GM12878 (cell line): Measurements from ENCODE around the gene FMN2. TPM values are rescaled to one million over a fixed set of nuclear protein-coding genes. Genes with fewer than 3 reads are reported as not detected.

Source experiments
- ATAC-seq: fragments of 200-7000 bp; cut with Tn5 transposase; 3 replicates; pipeline ENCODE4 v1.9.1; 2020; ENCODE audit warnings: mild to moderate bottlenecking, moderate library complexity
- BruUV-seq: library from RNA; stranded (reverse); fragments of 400-500 nt; replicated peaks from 2 replicates; lab custom pipeline; 2021; lab: Mats Ljungman, UMichigan
- CTCF ChIA-PET: fragments of 300-600 bp; sonication (Branson Sonifier 250); formaldehyde crosslinking; extraction: SDS; loops from one replicate; lab custom pipeline; 2021; ENCODE audit warnings: inconsistent platforms; lab: Yijun Ruan, JAX
- POLR2A ChIA-PET: fragments of 350-600 bp; formaldehyde crosslinking; extraction: SDS; loops from one replicate; lab custom pipeline; 2021; ENCODE audit warnings: inconsistent platforms; lab: Charles Lee
- RAD21 ChIA-PET: fragments of 300-600 bp; sonication (Branson Sonifier 250); formaldehyde crosslinking; loops from one replicate; lab custom pipeline; 2023; ENCODE audit warnings: antibody characterized with exemption; ENCODE audit not compliant: unreplicated experiment; lab: Charles Lee
- SMC1A ChIA-PET: fragments of 300-600 bp; sonication (Branson Sonifier 250); formaldehyde crosslinking; loops from one replicate; lab custom pipeline; 2023; ENCODE audit not compliant: unreplicated experiment, uncharacterized antibody; lab: Charles Lee
- DNase-seq: peaks from one replicate; pipeline ENCODE4 v3.0.0-alpha.2; 2011; ENCODE audit warnings: low read depth, low spot score
- FAIRE-seq: peaks from 3 replicates; lab custom pipeline; 2011; peaks lifted over from hg19 to GRCh38; lab: Jason Lieb, UNC
- H2AFZ ChIP-seq: 2 replicates; pipeline ENCODE4 v1.6.0; 2011; ENCODE audit warnings: low read depth, low read length, control low read depth; ENCODE audit not compliant: control insufficient read depth
- H3K27ac ChIP-seq: 2 replicates; pipeline ENCODE4 v1.5.1; 2011; ENCODE audit warnings: control low read depth; ENCODE audit not compliant: control insufficient read depth, insufficient read depth
- H3K27me3 ChIP-seq, 2 experiments: replicated peaks in 1 of 2; 2 replicates each; pipeline versions ENCODE4 v1.6.0 to v1.6.1; 2011; ENCODE audit warnings: low read length in 1 of 2; ENCODE audit not compliant: control insufficient read depth in 2 of 2, insufficient read depth in 2 of 2
- H3K36me3 ChIP-seq, 2 experiments: 2 replicates each; pipeline ENCODE4 v1.5.1; 2011; ENCODE audit warnings: low read length in 1 of 2; ENCODE audit not compliant: control insufficient read depth in 2 of 2, insufficient read depth in 2 of 2
- H3K4me1 ChIP-seq: 2 replicates; pipeline ENCODE4 v1.6.1; 2011; ENCODE audit warnings: mild to moderate bottlenecking, low read length, moderate library complexity, mixed read lengths; ENCODE audit not compliant: control insufficient read depth, insufficient read depth
- H3K4me2 ChIP-seq: 2 replicates; pipeline ENCODE4 v1.6.0; 2011; ENCODE audit warnings: control low read depth; ENCODE audit not compliant: control insufficient read depth, insufficient read depth
- H3K4me3 ChIP-seq: fragments of 200-600 bp; sonication (generic); 2 replicates; pipeline ENCODE4 v1.5.1; 2016
- H3K79me2 ChIP-seq: 2 replicates; pipeline ENCODE4 v1.6.0; 2011; ENCODE audit warnings: low read length; ENCODE audit not compliant: control insufficient read depth, insufficient read depth
- H3K9ac ChIP-seq: 2 replicates; pipeline ENCODE4 v1.8.0; 2011; ENCODE audit warnings: low read length, control low read depth, mixed read lengths; ENCODE audit not compliant: control insufficient read depth, insufficient read depth
- H3K9me3 ChIP-seq: replicated peaks from 3 replicates; pipeline ENCODE4 v1.5.1; 2011; ENCODE audit warnings: mild to moderate bottlenecking, low read length; ENCODE audit not compliant: control insufficient read depth, insufficient read depth
- H4K20me1 ChIP-seq: 2 replicates; pipeline ENCODE4 v1.6.0; 2011; ENCODE audit not compliant: control insufficient read depth, insufficient read depth
- BCLAF1 ChIP-seq: fragments of 450-650 bp; IDR thresholded peaks from 2 replicates; pipeline ENCODE4 v1.6.1; 2017; ENCODE audit warnings: antibody characterized with exemption, mild to moderate bottlenecking, moderate library complexity
- CBFB ChIP-seq: IDR thresholded peaks from 2 replicates; pipeline ENCODE4 v1.6.1; 2016; ENCODE audit warnings: antibody characterized with exemption, low read depth
- CTCF ChIP-seq, 3 experiments: IDR thresholded peaks in 2 of 3; conservative IDR thresholded peaks in 1 of 3; 2 replicates each; pipeline ENCODE4 v1.5.1; 2011; ENCODE audit warnings: low read depth in 3 of 3, low read length in 3 of 3, mild to moderate bottlenecking in 3 of 3, control low read depth in 2 of 3, moderate library complexity in 2 of 3, inconsistent platforms in 1 of 3, mixed read lengths in 1 of 3; ENCODE audit not compliant: control insufficient read depth in 2 of 3, insufficient read depth in 1 of 3; ENCODE audit errors: extremely low read depth in 1 of 3
- E2F4 ChIP-seq: IDR thresholded peaks from 2 replicates; pipeline ENCODE4 v1.6.1; 2012; ENCODE audit warnings: low read depth, low read length, improper control_type of control experiment
- ELK1 ChIP-seq: IDR thresholded peaks from 2 replicates; pipeline ENCODE4 v1.6.1; 2012; ENCODE audit warnings: low read depth, low read length, improper control_type of control experiment
- LARP7 ChIP-seq: fragments of 450-650 bp; IDR thresholded peaks from 2 replicates; pipeline ENCODE4 v1.6.1; 2017; ENCODE audit warnings: mild to moderate bottlenecking
- PAX5 ChIP-seq: IDR thresholded peaks from 2 replicates; pipeline ENCODE4 v1.6.1; 2011; ENCODE audit warnings: low read depth, low read length, borderline replicate concordance
- PBX3 ChIP-seq: IDR thresholded peaks from 2 replicates; pipeline ENCODE4 v1.6.1; 2011; ENCODE audit warnings: mild to moderate bottlenecking, low read depth, low read length, moderate library complexity; ENCODE audit not compliant: insufficient replicate concordance
- RELB ChIP-seq: fragments of 450-650 bp; IDR thresholded peaks from 2 replicates; pipeline ENCODE4 v1.6.1; 2017; ENCODE audit warnings: low read depth, mild to moderate bottlenecking, moderate library complexity
- SIN3A ChIP-seq: IDR thresholded peaks from 2 replicates; pipeline ENCODE4 v1.6.1; 2012; ENCODE audit warnings: low read depth, low read length, improper control_type of control experiment
- WRNIP1 ChIP-seq: IDR thresholded peaks from 2 replicates; pipeline ENCODE4 v1.6.1; 2011; ENCODE audit warnings: low read depth, low read length, improper control_type of control experiment, borderline replicate concordance
- ZZZ3 ChIP-seq: IDR thresholded peaks from 2 replicates; pipeline ENCODE4 v1.6.1; 2011; ENCODE audit warnings: low read depth; ENCODE audit not compliant: control insufficient read depth, insufficient read length
- WGBS: methylation state at CpG from one replicate; pipeline ENCODE4 v1.1.6; 2016; ENCODE audit warnings: low lambda C conversion rate; ENCODE audit not compliant: insufficient replicate concordance, insufficient coverage; ENCODE audit errors: missing lambda C conversion rate; 5-methylcytosine and 5-hydroxymethylcytosine counted together
- in situ Hi-C: fragments of 300-500 bp; cut with MboI; formaldehyde crosslinking; loops from 9 replicates; pipeline ENCODE4 v1.14.3; 2018; ENCODE audit warnings: mixed read lengths
- intact Hi-C: fragments of 100-400 bp; cut with micrococcal nuclease; formaldehyde crosslinking; loops from one replicate; pipeline ENCODE4 v1.14.2; 2022; ENCODE audit not compliant: unreplicated experiment
- polyA plus RNA-seq, 11 experiments: library from polyadenylated mRNA; depleted of rRNA in 4 of 11; unstranded in 6 of 11; stranded (reverse) in 5 of 11; fragments of >200 nt; fragmentation: Nextera tagmentation in 4 of 11; fragmentation: Illumina TruSeq in 1 of 11; extraction: Ambion mirVana in 4 of 11; extraction: Trizol in 1 of 11; gene quantifications; 1 replicate in 1 of 11; 2 replicates in 10 of 11; pipeline versions ENCODE4 v1.2.1 to v1.2.3, GENCODE V29; 2011 to 2016; ENCODE audit warnings: inconsistent platforms in 2 of 11, missing spikeins in 2 of 11, low read depth in 1 of 11
- total RNA-seq, 4 experiments: library from RNA; depleted of rRNA in 3 of 4; stranded (reverse); fragments of >200 nt in 3 of 4; fragmentation: Illumina TruSeq in 1 of 4; extraction: Trizol in 1 of 4; gene quantifications; 2 replicates each; pipeline versions ENCODE4 v1.2.1 to v1.2.3, GENCODE V29; 2013 to 2021

Gene FMN2
- total and polyA plus RNA-seq, 10 of the 15 experiments (the other 5 are each of a cell fraction or from before 2014, with no cell fraction given): 0.60 TPM; not detected in 9

GRCh38 chr1:240194120-240194519, 102.4 kb downstream of the FMN2 start (continued):
- TF ChIP-seq BCLAF1 (no peak), PAX5 (no peak)

GRCh38 chr1:240198376-240198775, 106.7 kb downstream of the FMN2 start:
- 32% methylated on average over 4 of the region's 4 CpGs for WGBS
- ATAC-seq (no peak), DNase-seq (no peak), FAIRE-seq (no peak)
- Histone ChIP-seq H3K9me3 (no peaks in the 10 kb centered on the region), H3K4me1 (no peaks in the 10 kb centered on the region), H3K36me3 (no peaks in the 10 kb centered on the region), H3K4me2 (no peak overlapping the region), H3K4me3 (no peak overlapping the region), H2AFZ (no peak overlapping the region), H3K9ac (no peak overlapping the region), H4K20me1 (no peaks in the 10 kb centered on the region), H3K79me2 (no peaks in the 10 kb centered on the region), H3K27ac (no peak overlapping the region), H3K27me3 (no peaks in the 10 kb centered on the region)
- SMC1A ChIA-PET: interaction anchor here (1.2 kb wide), 1 partner anchor 10 kb away, joined by 5 read pairs; no protein-coding TSS in a partner anchor
- no TSS peak for BruUV-seq
- intact Hi-C loops (no loop called here), in situ Hi-C loops (no loop called here)
- CTCF ChIA-PET: interaction anchor here (0.9 kb wide), 1 partner anchor 9 kb away, joined by 5 read pairs; no protein-coding TSS in a partner anchor
- POLR2A ChIA-PET: no interaction called here
- RAD21 ChIA-PET: no interaction called here
- TF ChIP-seq CBFB (no peak), SIN3A (no peak), E2F4 (no peak), LARP7 (no peak), WRNIP1 (no peak), RELB (no peak), ZZZ3 (no peak), PBX3 (no peak), ELK1 (no peak), CTCF (IDR thresholded peaks at IDR 0.05 in 2 of 3, conservative IDR thresholded peaks at IDR 0.05 in 1 of 3; ENCODE audit: control insufficient read depth in 2 of 3, extremely low read depth in 1 of 3, insufficient read depth in 1 of 3, low read depth in 3 of 3, low read length in 3 of 3) (no peak)
